HepG2 (cell line): ENCODE data around the gene C9orf78. TPM values are rescaled to one million over a fixed set of nuclear protein-coding genes. Genes with fewer than 3 reads are reported as not detected.
A peak's percentile ranks its signal among the peaks of the same experiment; 100 is the strongest.

Source experiments
- CTCF ChIP-seq: sonication (generic); formaldehyde crosslinking; IDR thresholded peaks from 2 replicates; pipeline ENCODE4 v1.5.0; 2020; ENCODE audit warnings: mild to moderate bottlenecking, missing genetic modification reagents, moderate library complexity
- DNMT3B ChIP-seq: conservative IDR thresholded peaks from 2 replicates; pipeline ENCODE4 v1.6.1; 2016; ENCODE audit warnings: missing biosample characterization, control low read depth
- GABPA ChIP-seq, 2 experiments: IDR thresholded peaks; 2 replicates each; pipeline ENCODE4 v1.6.1; 2011 to 2016; ENCODE audit warnings: low read depth in 2 of 2, low read length in 1 of 2, missing biosample characterization in 1 of 2, missing genetic modification characterization in 1 of 2
- IRX3 ChIP-seq: sonication (generic); formaldehyde crosslinking; IDR thresholded peaks from 2 replicates; pipeline ENCODE4 v1.8.1; 2023; ENCODE audit warnings: mild to moderate bottlenecking, low read depth, missing genetic modification reagents, borderline replicate concordance
- KAT2B ChIP-seq: fragments of 150-350 bp; IDR thresholded peaks from 2 replicates; pipeline ENCODE4 v1.6.1; 2014; ENCODE audit warnings: low read depth, low read length, borderline replicate concordance
- NONO ChIP-seq, 2 experiments: fragments of 450-650 bp in 1 of 2; sonication (generic) in 1 of 2; formaldehyde crosslinking in 1 of 2; IDR thresholded peaks in 1 of 2; conservative IDR thresholded peaks in 1 of 2; 2 replicates each; pipeline versions ENCODE4 v1.6.1 to v1.8.0; 2017 to 2022; ENCODE audit warnings: mild to moderate bottlenecking in 1 of 2, missing genetic modification reagents in 1 of 2, moderate library complexity in 1 of 2
- SAP130 ChIP-seq: IDR thresholded peaks from 2 replicates; pipeline ENCODE4 v1.6.1; 2016; ENCODE audit warnings: low read depth
- TEAD2 ChIP-seq: sonication (generic); formaldehyde crosslinking; IDR thresholded peaks from 2 replicates; pipeline ENCODE4 v1.9.0; 2021; ENCODE audit warnings: missing genetic modification reagents
- TOE1 ChIP-seq: sonication (generic); formaldehyde crosslinking; IDR thresholded peaks from 2 replicates; pipeline ENCODE4 v1.4.0; 2020; ENCODE audit warnings: mild to moderate bottlenecking, missing genetic modification reagents
- ZFY ChIP-seq: sonication (generic); formaldehyde crosslinking; IDR thresholded peaks from 2 replicates; pipeline ENCODE4 v1.4.0; 2020; ENCODE audit warnings: missing genetic modification reagents
- ZNF343 ChIP-seq: sonication (generic); formaldehyde crosslinking; IDR thresholded peaks from 2 replicates; pipeline ENCODE4 v1.4.0; 2020; ENCODE audit warnings: mild to moderate bottlenecking, missing genetic modification reagents
- ZNF350 ChIP-seq: sonication (generic); formaldehyde crosslinking; IDR thresholded peaks from 2 replicates; pipeline ENCODE4 v1.4.0; 2020; ENCODE audit warnings: mild to moderate bottlenecking, low read depth, missing genetic modification reagents, borderline replicate concordance
- ZNF484 ChIP-seq: sonication (generic); formaldehyde crosslinking; IDR thresholded peaks from 2 replicates; pipeline ENCODE4 v1.5.1; 2020; ENCODE audit warnings: mild to moderate bottlenecking, low read depth, missing genetic modification reagents, borderline replicate concordance
- ZNF564 ChIP-seq: sonication (generic); formaldehyde crosslinking; IDR thresholded peaks from 2 replicates; pipeline ENCODE4 v1.8.1; 2023; ENCODE audit warnings: mild to moderate bottlenecking, missing genetic modification reagents
- polyA plus RNA-seq, 8 experiments: library from polyadenylated mRNA; depleted of rRNA in 3 of 8; stranded (reverse) in 7 of 8; unstranded in 1 of 8; fragments of >200 nt; fragmentation: Illumina TruSeq in 4 of 8; extraction: Trizol in 4 of 8; gene quantifications; 2 replicates each; pipeline versions ENCODE4 v1.2.1 to v1.2.3, GENCODE V29; 2011 to 2016; ENCODE audit warnings: low read depth in 4 of 8, missing spikeins in 1 of 8, mixed read lengths in 1 of 8; ENCODE audit not compliant: insufficient read depth in 1 of 8
- total RNA-seq, 5 experiments: library from RNA; depleted of rRNA; stranded (reverse); fragments of >200 nt; fragmentation: Illumina TruSeq; extraction: Trizol; gene quantifications; 2 replicates each; pipeline ENCODE4 v1.2.3, GENCODE V29; 2016; ENCODE audit warnings: low read depth in 1 of 5
- TF ChIP-seq, protein P1 (sequence below): sonication (generic); formaldehyde crosslinking; IDR thresholded peaks from 2 replicates; pipeline ENCODE4 v1.5.0; 2020; ENCODE audit warnings: mild to moderate bottlenecking, missing genetic modification reagents, borderline replicate concordance

The C9orf78 gene
- total and polyA plus RNA-seq, 2 of the 13 experiments (the other 11 are each of a cell fraction or from before 2014, with no cell fraction given), result 18.4 to 35.5 TPM

- peak; percentile 19; the same call in 1 of the 2 replicates for TF ChIP-seq CTCF
- TF ChIP-seq ZNF350 (CRISPR knock-in tag), result no peak
- peak; percentile 84 for TF ChIP-seq ZFY (CRISPR knock-in tag)
- TF ChIP-seq ZNF343 (CRISPR knock-in tag), result no peak
- TF ChIP-seq SAP130, result peak; percentile 89
- no peak for TF ChIP-seq NONO (IDR thresholded peaks at IDR 0.05)
- no peak for TF ChIP-seq NONO (CRISPR knock-in tag; conservative IDR thresholded peaks at IDR 0.05)
- no peak for TF ChIP-seq KAT2B
- TF ChIP-seq TEAD2 (CRISPR knock-in tag), result no peak
- TF ChIP-seq TOE1, result no peak; the same call in 1 of the 2 replicates
- TF ChIP-seq ZNF564 (CRISPR knock-in tag), result no peak
- 0 out of 2 replicates have a peak, but pooled peaks have one; percentile 44 for TF ChIP-seq IRX3 (CRISPR knock-in tag)
- TF ChIP-seq GABPA (IDR thresholded peaks at IDR 0.05; ENCODE audit: low read depth, low read length), result peak; percentile 93
- TF ChIP-seq GABPA (CRISPR knock-in tag; IDR thresholded peaks at IDR 0.05; ENCODE audit: low read depth), result peak; percentile 93
- no peak for TF ChIP-seq ZNF484 (CRISPR knock-in tag)
- no peak for TF ChIP-seq DNMT3B
- TF ChIP-seq, protein P1, sequence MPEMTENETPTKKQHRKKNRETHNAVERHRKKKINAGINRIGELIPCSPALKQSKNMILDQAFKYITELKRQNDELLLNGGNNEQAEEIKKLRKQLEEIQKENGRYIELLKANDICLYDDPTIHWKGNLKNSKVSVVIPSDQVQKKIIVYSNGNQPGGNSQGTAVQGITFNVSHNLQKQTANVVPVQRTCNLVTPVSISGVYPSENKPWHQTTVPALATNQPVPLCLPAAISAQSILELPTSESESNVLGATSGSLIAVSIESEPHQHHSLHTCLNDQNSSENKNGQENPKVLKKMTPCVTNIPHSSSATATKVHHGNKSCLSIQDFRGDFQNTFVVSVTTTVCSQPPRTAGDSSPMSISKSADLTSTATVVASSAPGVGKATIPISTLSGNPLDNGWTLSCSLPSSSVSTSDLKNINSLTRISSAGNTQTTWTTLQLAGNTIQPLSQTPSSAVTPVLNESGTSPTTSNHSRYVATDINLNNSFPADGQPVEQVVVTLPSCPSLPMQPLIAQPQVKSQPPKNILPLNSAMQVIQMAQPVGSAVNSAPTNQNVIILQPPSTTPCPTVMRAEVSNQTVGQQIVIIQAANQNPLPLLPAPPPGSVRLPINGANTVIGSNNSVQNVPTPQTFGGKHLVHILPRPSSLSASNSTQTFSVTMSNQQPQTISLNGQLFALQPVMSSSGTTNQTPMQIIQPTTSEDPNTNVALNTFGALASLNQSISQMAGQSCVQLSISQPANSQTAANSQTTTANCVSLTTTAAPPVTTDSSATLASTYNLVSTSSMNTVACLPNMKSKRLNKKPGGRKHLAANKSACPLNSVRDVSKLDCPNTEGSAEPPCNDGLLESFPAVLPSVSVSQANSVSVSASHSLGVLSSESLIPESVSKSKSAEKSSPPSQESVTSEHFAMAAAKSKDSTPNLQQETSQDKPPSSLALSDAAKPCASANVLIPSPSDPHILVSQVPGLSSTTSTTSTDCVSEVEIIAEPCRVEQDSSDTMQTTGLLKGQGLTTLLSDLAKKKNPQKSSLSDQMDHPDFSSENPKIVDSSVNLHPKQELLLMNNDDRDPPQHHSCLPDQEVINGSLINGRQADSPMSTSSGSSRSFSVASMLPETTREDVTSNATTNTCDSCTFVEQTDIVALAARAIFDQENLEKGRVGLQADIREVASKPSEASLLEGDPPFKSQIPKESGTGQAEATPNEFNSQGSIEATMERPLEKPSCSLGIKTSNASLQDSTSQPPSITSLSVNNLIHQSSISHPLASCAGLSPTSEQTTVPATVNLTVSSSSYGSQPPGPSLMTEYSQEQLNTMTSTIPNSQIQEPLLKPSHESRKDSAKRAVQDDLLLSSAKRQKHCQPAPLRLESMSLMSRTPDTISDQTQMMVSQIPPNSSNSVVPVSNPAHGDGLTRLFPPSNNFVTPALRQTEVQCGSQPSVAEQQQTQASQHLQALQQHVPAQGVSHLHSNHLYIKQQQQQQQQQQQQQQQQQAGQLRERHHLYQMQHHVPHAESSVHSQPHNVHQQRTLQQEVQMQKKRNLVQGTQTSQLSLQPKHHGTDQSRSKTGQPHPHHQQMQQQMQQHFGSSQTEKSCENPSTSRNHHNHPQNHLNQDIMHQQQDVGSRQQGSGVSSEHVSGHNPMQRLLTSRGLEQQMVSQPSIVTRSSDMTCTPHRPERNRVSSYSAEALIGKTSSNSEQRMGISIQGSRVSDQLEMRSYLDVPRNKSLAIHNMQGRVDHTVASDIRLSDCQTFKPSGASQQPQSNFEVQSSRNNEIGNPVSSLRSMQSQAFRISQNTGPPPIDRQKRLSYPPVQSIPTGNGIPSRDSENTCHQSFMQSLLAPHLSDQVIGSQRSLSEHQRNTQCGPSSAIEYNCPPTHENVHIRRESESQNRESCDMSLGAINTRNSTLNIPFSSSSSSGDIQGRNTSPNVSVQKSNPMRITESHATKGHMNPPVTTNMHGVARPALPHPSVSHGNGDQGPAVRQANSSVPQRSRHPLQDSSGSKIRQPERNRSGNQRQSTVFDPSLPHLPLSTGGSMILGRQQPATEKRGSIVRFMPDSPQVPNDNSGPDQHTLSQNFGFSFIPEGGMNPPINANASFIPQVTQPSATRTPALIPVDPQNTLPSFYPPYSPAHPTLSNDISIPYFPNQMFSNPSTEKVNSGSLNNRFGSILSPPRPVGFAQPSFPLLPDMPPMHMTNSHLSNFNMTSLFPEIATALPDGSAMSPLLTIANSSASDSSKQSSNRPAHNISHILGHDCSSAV (CRISPR knock-in tag), result no peak
These were observed 32.0 kb downstream of the C9orf78 start, which contains the start of gene TOR1B (continued) for GRCh38 chr9:129802833-129803675.
